AG09309 (cell line): ENCODE results near the gene SNRPA1.
A peak's percentile ranks its signal among the peaks of the same experiment; 100 is the strongest.

ENCODE experiments used
- DNase-seq: peaks from one replicate; pipeline ENCODE4 v3.0.0-alpha.2; 2010; ENCODE audit warnings: low read depth
- H3K4me3 ChIP-seq: 2 replicates; pipeline ENCODE4 v1.5.1; 2011; ENCODE audit warnings: mild to moderate bottlenecking, low read depth, low read length, moderate library complexity; ENCODE audit not compliant: control insufficient read depth
- TF ChIP-seq, protein P1 (sequence below): IDR thresholded peaks from 2 replicates; pipeline ENCODE4 v1.5.1; 2011; ENCODE audit warnings: mild to moderate bottlenecking, low read depth, low read length, inconsistent platforms; ENCODE audit not compliant: insufficient read depth, control insufficient read depth; ENCODE audit errors: missing control alignments

SNRPA1 gene

DNA sequence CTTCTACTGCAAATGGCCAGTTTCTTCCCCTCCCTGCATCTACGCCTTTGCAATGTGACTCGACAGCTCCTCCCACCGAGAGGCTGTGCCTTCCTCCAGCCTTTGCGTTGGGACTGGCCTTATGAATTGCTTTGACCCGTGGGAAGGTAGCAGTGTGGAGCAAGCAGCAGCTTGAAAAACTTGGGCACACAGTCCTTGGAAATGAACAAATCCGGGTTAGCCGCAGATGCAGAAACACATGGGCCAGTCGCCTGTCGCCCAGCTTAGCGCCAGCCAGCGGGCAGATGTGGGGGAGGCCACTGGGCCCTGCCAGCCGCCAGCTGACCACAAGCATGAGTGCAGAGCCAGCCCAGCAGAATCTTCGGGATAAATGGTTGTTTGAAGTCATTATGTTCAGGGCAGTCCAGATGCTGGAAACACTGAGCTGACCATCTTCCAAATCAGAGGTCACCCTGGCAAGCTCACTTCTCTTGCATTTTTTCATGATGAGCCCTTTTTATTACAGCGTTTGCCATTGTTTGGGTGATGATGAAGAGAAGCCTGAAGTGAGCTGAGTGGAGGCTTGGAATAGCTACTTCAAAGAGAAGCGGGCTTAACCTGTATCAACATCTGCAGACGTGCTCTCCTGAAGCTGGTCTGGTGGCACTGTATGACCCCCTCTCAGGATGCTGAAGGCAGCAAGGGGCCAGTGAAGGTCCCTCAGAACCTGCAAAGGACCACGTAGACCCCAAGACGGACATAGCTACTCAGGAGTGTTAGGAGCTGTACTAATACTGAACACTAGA is 27.5 kb downstream of the SNRPA1 start:
- TF ChIP-seq, protein P1, sequence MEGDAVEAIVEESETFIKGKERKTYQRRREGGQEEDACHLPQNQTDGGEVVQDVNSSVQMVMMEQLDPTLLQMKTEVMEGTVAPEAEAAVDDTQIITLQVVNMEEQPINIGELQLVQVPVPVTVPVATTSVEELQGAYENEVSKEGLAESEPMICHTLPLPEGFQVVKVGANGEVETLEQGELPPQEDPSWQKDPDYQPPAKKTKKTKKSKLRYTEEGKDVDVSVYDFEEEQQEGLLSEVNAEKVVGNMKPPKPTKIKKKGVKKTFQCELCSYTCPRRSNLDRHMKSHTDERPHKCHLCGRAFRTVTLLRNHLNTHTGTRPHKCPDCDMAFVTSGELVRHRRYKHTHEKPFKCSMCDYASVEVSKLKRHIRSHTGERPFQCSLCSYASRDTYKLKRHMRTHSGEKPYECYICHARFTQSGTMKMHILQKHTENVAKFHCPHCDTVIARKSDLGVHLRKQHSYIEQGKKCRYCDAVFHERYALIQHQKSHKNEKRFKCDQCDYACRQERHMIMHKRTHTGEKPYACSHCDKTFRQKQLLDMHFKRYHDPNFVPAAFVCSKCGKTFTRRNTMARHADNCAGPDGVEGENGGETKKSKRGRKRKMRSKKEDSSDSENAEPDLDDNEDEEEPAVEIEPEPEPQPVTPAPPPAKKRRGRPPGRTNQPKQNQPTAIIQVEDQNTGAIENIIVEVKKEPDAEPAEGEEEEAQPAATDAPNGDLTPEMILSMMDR = no peak
- peak overlapping the region; percentile 1; the same call in 1 of the 2 replicates for H3K4me3 ChIP-seq
- DNase-seq = peak; percentile 88

DNA sequence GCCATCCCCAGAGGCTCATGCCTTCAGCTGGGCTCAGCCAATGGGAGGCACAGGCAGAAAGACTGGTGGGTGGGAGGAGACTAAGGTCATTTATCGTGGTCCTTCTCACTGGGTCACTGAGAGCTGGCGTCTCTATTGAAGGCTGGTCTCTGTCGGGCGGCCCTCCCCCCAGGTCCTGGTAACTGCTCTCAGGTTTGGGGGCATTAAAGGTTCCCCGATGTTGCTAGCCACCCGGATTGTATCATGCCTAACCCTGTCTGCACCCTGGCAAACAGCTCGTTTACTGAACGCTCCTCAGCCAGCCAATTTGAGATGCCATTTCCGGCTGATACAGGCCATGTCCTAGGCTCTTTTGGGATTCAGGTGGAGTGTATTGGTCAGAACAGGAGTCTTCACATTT is 28.3 kb downstream of the SNRPA1 start:
- TF ChIP-seq, protein P1 = no peak
- H3K4me3 ChIP-seq = no peak overlapping the region
- DNase-seq = no peak

DNA sequence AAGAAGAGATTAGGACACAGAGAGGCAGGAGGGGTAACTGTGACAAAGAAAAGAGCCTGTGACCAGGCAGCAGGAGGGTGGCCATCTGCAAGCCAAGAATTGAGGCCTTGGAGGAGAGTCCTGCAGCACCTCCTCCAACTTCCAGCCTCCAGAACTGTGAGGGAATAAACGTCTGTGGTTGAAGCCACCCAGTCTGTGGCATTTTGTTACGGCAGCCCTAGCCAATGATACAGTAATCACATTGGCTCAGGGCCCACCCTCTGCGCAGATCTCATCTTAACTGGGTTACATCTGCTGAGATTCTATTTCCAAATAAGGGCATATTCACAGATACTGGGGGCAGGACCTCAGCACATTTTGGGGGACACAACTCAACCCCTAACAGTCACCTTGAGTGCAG is 29.0 kb downstream of the SNRPA1 start:
- TF ChIP-seq, protein P1 = no peak
- H3K4me3 ChIP-seq = no peak overlapping the region
- no peak for DNase-seq

DNA sequence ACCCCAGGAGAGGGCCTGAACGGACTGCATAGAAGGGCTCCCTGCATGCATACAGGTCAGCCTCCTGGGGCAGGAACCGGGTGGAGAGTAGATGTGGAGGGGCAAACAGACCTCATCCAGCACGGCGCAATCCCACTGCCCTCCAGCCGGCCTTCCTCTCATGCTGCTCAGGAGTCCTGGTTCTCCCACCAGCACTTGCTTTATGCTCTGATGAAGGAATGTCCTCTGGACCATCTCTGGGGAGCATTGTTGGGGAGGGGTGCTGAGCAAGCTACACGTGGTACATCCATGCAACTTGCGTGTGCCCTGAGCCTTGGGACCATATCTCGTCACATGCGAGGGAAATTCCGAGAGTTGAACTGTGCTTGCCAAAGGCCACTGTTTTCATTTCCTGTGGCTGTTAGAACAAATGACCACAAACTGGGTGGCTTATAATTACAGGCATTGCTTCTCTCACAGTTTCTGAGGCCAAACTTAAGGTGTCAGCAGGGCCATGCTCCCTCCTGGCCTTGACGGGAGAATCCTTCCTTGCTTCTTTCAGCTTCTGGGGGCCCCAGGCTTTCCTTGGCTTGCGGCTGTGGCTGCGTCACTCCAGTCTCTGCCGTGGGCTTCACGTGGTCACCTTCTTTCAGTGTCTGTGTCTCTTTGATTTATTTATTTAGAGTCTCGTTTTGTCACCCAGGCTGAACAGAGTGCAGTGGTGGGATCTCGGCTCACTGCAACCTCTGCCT is 30.0 kb downstream of the SNRPA1 start:
- no peak overlapping the region for H3K4me3 ChIP-seq
- TF ChIP-seq, protein P1 = no peak
- no peak for DNase-seq

DNA sequence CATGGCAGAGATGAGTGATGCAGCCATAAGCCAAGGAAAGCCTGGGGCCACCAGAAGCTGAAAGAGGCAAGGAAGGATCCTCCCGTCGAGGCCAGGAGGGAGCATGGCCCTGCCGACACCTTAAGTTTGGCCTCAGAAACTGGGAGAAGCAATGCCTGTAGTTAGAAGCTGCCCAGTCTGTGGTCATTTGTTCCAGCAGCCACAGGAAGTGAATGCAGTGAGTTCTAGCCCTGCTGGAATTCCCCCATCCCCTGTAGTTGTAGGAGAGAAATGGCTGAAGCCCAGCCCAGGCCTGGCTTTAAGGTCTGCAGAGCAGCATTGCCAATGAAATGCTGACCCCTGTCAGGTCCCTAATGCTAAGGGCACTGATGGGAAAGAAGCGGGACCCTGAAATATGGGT is 31.0 kb downstream of the SNRPA1 start:
- no peak for DNase-seq
- no peak overlapping the region for H3K4me3 ChIP-seq

DNA sequence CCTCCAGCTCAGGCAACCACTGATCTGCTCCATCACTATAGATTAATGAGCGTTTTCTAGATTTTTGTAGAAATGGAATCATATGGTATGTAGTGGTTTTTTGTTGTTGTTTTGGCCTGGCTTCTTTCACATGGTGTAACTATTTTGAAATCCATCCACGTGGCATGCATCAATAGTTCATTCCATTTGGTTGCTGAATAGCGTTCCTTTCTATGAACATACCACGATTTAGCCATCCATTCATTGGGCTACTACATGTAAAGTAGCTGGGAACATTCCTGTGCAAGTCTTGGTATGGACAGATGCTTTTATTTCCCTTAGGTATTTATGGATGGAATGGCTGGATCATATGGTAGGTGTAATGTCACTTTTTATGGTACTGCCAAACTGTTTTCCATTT is 32.5 kb downstream of the SNRPA1 start:
- DNase-seq = no peak
- H3K4me3 ChIP-seq = no peak overlapping the region
- TF ChIP-seq, protein P1 = no peak

More for the DNA sequence above, 31.0 kb downstream of the SNRPA1 start:
- TF ChIP-seq, protein P1 = no peak
